Breast epithelium (tissue), 4 donors: ENCODE data around the gene DEPDC1. TPM values are rescaled to one million over a fixed set of nuclear protein-coding genes. Genes with fewer than 3 reads are reported as not detected.

Source experiments
- DNase-seq, 2 donors: peaks; one replicate each; pipeline ENCODE4 v3.0.0-alpha.2; 2019; ENCODE audit warnings: low spot score in 2 of 2
- H3K27ac ChIP-seq, 2 donors: fragments of 200-600 bp; sonication (generic) in 1 of 2; one replicate each; pipeline ENCODE4 v1.5.1; 2016 to 2019; ENCODE audit warnings: mild to moderate bottlenecking in 1 of 2
- H3K27me3 ChIP-seq, 2 donors: fragments of 200-600 bp; sonication (generic) in 1 of 2; one replicate each; pipeline versions ENCODE4 v1.5.1 to v1.6.0; 2017 to 2019; ENCODE audit warnings: control low read depth in 1 of 2, mild to moderate bottlenecking in 1 of 2
- H3K36me3 ChIP-seq: fragments of 200-600 bp; one replicate; pipeline ENCODE4 v1.5.1; 2019
- H3K4me1 ChIP-seq, 2 donors: fragments of 200-600 bp; sonication (generic); one replicate each; pipeline ENCODE4 v1.5.1; 2016 to 2019; ENCODE audit warnings: control low read depth in 1 of 2
- H3K4me3 ChIP-seq, 3 donors: fragments of 200-600 bp; sonication (generic); 1 replicate in 2 of 3; 2 replicates in 1 of 3; pipeline ENCODE4 v1.5.1; 2016 to 2019; ENCODE audit warnings: mild to moderate bottlenecking in 3 of 3, moderate library complexity in 2 of 3
- H3K9me3 ChIP-seq, 2 donors: fragments of 200-600 bp; sonication (generic) in 1 of 2; one replicate each; pipeline ENCODE4 v1.5.1; 2016 to 2019; ENCODE audit warnings: control low read depth in 1 of 2
- CTCF ChIP-seq, 3 donors: fragments of 450-650 bp; IDR thresholded peaks; one replicate each; pipeline ENCODE4 v1.5.1; 2016 to 2017; ENCODE audit warnings: antibody characterized with exemption in 3 of 3, mild to moderate bottlenecking in 3 of 3, moderate library complexity in 3 of 3
- POLR2A ChIP-seq: fragments of 450-650 bp; IDR thresholded peaks from one replicate; pipeline ENCODE4 v1.6.1; 2016; ENCODE audit warnings: antibody characterized with exemption, mild to moderate bottlenecking, moderate library complexity
- POLR2AphosphoS5 ChIP-seq, 3 donors: sonication (generic); formaldehyde crosslinking; IDR thresholded peaks; one replicate each; pipeline ENCODE4 v1.6.1; 2017; ENCODE audit warnings: antibody characterized with exemption in 3 of 3
- intact Hi-C: fragments of 100-400 bp; cut with DNase I; formaldehyde crosslinking; loops from one replicate; pipeline ENCODE4 v1.15.1; 2023; ENCODE audit warnings: low total_unique reads
- total RNA-seq, 3 donors: library from RNA; depleted of rRNA; stranded (reverse); fragments of >200 nt; gene quantifications; one replicate each; pipeline ENCODE4 v1.1.0, GENCODE V29; 2016

The DEPDC1 gene
- total RNA-seq, 3 donors from 2014 or later = 1.5 to 1.9 TPM; not detected in 1

DNA sequence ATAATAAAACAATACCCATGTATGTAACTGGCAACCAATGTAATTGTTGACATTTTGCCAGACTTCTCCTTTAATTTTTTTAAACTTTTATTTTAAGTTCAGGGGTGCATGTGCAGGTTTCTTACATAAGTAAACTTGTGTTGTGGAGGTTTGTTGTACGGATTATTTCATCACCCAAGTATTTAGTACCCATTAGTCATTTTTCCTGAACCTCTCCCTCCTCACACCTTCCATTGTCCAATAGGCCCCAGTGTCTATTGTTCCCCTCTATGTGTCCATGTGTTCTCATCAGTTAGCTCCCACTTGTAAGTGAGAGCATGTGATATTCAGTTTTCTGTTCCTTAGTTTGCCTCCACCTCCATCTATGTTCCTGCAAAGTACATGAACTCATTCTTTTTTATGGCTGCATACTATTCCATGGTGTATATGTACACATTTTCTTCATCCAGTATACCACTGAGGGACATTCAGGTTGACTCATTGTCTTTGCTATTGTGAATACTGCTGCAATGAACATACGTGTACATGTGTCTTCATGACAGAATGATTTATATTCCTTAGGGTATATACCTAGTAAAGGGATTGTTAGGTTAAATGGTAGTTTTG, 6.7 kb downstream of the DEPDC1 start:
- intact Hi-C loops = no loop called here
- Histone ChIP-seq H3K27me3 (no peaks in the 10 kb centered on the region), H3K36me3 (no peaks in the 10 kb centered on the region), H3K9me3 (no peaks in the 10 kb centered on the region), H3K4me1 (no peaks in the 10 kb centered on the region), H3K4me3 (no peak overlapping the region), H3K27ac (no peak overlapping the region)
- no peak for TF ChIP-seq POLR2AphosphoS5 (IDR thresholded peaks at IDR 0.05)
- no peak for TF ChIP-seq POLR2A
- no peak for TF ChIP-seq CTCF (IDR thresholded peaks at IDR 0.05)
- DNase-seq = no peak

- H3K9me3 ChIP-seq = no peaks in the 10 kb centered on the region
- H3K27me3 ChIP-seq = no peaks in the 10 kb centered on the region
- H3K27ac ChIP-seq = no peak overlapping the region
- H3K4me1 ChIP-seq = no peaks in the 10 kb centered on the region
- no peaks in the 10 kb centered on the region for H3K36me3 ChIP-seq
- no peak overlapping the region for H3K4me3 ChIP-seq
- no peak for DNase-seq
- intact Hi-C loops = no loop called here
- TF ChIP-seq POLR2A (no peak), POLR2AphosphoS5 (IDR thresholded peaks at IDR 0.05) (no peak), CTCF (IDR thresholded peaks at IDR 0.05) (no peak)
These were observed 11.4 kb downstream of the DEPDC1 start for GRCh38 chr1:68485431-68486022.

DNA sequence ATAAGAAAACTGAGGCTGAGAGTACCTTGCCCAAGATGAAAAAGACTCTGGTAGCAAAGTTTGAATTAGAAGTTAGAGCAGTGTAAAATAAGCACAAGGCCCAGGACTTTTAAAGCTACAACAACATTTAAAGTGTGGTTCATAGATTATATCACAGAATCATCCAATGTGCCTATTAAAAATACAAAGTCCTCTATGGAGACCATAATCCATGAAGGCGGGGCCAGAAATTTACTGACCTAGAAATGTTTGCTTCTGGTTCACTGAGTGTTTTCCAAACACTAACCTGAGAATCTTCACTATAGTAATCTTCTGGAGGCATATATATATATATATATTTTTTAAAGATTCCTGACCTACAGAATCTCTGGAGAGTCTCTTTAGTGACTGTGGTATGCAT, 12.3 kb downstream of the DEPDC1 start:
- no peak for DNase-seq
- H3K36me3 ChIP-seq = no peaks in the 10 kb centered on the region
- no peak overlapping the region for H3K4me3 ChIP-seq
- no peak overlapping the region for H3K27ac ChIP-seq
- no peaks in the 10 kb centered on the region for H3K4me1 ChIP-seq
- H3K9me3 ChIP-seq = no peaks in the 10 kb centered on the region
- TF ChIP-seq POLR2AphosphoS5 (IDR thresholded peaks at IDR 0.05) = no peak
- no peak for TF ChIP-seq CTCF (IDR thresholded peaks at IDR 0.05)
- no peak for TF ChIP-seq POLR2A
- no peaks in the 10 kb centered on the region for H3K27me3 ChIP-seq
- intact Hi-C loops = no loop called here

DNA sequence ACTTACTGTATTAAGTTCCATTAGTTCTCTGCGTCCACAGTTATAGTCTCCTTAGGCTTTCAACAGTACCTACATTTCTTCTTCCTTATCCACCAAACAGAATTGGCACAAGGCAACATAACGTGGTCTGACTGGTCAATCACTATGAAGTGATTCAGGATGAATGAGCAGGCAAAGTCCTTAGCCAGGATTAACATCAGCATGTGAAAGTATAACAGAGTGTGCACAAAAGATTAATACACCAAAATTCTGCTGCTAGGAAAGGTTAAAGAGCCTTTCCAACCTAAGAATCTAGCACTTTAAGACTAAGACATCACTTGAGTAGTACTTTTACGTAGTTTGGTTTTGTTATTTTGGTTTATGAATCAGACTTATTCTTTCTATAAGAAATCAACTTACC, 15.8 kb downstream of the DEPDC1 start:
- no peak for DNase-seq
- Histone ChIP-seq H3K36me3 (no peaks in the 10 kb centered on the region), H3K27ac (no peak overlapping the region), H3K4me1 (no peaks in the 10 kb centered on the region), H3K27me3 (no peaks in the 10 kb centered on the region), H3K4me3 (no peak overlapping the region), H3K9me3 (no peaks in the 10 kb centered on the region)
- no peak for TF ChIP-seq CTCF (IDR thresholded peaks at IDR 0.05)
- TF ChIP-seq POLR2AphosphoS5 (IDR thresholded peaks at IDR 0.05) = no peak
- no peak for TF ChIP-seq POLR2A
- intact Hi-C loops = no loop called here

- no peak overlapping the region for H3K27ac ChIP-seq
- no peaks in the 10 kb centered on the region for H3K36me3 ChIP-seq
- H3K27me3 ChIP-seq = no peaks in the 10 kb centered on the region
- no peaks in the 10 kb centered on the region for H3K4me1 ChIP-seq
- intact Hi-C loops = no loop called here
- no peak for DNase-seq
- no peak for TF ChIP-seq POLR2A
- no peak for TF ChIP-seq CTCF (IDR thresholded peaks at IDR 0.05)
- no peak for TF ChIP-seq POLR2AphosphoS5 (IDR thresholded peaks at IDR 0.05)
- H3K4me3 ChIP-seq = no peak overlapping the region
- H3K9me3 ChIP-seq = no peaks in the 10 kb centered on the region
These were observed 17.4 kb downstream of the DEPDC1 start for GRCh38 chr1:68479501-68479900.
